ENCODE measurements around the gene TNFSF9.
"Not testable (repeated sequence)": the region's sequence is repeated elsewhere in the genome, so short reads cannot be mapped to it uniquely, and the experiment has no call there.

Gene TNFSF9

DNA sequence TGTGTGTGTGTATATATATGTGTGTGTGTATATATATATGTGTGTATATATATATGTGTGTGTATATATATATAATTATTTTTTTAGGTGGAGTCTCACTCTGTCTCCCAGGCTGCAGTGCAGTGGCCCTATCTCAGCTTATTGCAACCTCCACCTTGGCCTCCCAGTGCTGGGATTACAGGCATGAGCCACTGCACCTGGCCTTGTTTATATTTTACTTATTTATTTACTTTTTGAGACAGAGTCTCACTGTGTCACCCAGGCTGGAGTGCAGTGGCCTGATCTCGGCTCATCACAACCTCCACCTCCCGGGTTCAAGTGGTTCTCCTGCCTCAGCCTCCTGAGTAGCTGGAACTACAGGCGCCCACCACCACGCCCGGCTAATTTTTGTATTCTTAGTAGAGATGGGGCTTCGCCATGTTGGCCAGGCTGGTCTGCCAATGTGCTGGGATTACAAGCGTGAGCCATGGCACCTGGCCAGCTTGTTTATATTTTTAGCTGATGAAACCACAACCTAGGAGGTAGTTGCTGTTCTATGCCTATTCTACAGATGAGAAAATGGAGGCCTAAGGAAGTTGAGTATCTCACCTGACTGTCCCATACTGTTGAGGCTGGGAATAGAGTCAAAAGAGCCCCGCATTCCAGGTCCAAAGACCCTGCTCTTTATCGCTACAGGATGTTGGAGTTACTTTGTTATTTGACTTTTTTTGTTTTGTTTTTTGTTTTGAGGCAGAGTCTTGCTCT is 22.6 kb upstream of the TNFSF9 start:
- DNase-seq: not testable (repeated sequence)

DNA sequence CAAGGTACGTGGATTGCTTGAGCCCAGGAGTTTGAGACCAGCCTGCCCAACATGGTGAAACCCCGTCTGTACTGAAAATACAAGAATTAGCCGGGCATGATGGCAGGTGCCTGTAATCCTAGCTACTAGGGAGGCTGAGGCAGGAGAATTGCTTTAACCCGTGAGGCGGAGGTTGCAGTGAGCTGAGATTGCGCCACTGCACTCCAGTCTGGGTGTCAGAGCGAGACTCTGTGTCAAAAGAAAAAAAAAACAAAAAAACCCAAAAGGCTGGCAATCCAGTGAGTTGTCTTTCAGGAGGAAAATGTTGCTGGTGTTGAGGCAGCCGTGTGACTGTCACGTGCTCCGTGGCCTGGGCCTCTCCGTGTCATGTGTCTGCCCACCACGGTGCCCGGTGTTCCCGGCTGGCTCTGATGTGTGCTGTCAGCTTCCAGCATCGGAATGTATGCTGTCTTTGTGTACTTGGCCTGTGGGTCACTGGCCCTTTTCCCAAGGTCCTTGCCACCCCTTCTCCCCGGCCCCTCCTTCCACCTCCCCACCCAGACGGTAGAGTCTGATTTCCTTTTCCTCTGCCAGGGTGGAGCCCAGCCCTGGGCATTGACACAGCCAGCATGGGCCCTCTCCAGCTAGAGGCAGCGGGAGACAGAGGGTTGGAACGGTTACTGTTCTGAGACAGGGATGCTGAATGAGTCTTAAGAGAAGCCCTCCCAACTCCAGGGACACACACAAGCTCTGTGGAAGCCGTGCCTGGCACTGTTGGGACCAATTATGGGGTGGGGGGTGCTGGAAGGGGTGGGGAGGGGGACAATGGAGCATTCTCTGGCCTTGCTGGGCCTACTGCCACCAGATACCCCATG is 21.5 kb upstream of the TNFSF9 start:
- no peak for DNase-seq

DNA sequence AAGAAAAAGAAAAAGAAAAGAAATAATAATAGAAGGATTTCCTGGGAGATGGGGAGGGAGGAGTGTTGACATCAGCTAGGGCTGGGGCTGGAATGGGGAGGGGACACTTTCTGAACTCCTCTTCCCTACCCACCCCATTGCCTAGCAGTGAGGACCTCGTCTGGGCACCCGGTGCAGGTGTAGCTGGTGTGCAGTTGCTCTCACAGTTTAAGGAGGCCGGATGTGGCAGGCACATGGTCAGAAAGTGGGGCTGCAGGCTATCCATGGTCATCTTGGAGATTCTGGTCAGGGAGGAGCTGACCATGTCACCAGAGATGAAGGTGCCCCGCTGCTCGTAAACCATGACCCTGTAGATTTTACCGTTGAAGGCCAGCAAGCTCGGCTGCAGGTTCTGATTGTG is 20.2 kb upstream of the TNFSF9 start:
- no peak for DNase-seq

DNA sequence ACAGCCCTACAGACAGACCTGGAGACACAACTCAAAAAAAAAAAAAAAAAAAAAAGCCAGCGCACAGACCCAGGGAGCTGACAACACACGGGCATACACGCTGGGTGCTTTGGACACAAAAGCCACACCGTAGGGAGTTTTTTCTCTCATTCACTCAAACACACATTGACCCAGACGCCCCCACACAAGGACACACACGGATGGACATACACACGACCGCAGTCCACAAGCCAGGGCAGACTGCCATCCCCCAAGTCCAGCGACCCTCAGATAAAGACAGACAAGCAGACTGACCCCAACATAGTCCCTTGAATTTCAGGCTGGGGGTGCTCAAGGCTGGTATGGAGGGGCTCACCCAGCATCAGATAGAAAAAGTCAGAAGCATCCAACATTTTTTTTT is 16.7 kb upstream of the TNFSF9 start:
- no peak for DNase-seq

DNA sequence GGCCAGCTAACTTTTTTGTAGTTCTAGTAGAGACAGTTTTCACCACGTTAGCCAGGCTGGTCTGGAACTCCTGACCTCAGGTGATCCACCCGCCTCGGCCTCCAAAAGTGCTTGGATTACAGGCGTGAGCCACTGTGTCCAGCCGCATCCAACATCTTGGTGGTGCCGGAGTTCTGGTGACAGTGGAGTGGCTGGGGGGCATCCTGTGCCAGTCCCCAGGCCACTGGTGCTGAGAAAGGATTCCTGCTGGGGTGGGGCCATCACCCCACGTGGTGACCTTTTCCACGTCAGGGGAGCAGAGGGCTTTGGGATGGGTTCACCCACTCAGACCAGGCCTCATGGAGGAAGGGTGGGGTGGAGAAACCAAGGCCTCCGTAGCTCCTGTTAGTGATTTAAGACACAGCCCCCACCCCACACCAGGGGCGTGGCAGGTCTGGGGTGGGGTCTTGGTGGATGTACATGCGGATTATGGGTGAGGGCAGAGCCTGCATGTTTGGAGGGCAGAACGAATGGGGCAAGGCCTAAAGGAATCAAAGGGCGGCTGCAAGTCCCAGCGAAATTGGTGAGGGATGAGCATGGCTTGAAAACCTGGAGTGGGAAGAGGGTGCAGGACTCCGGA is 15.8 kb upstream of the TNFSF9 start:
- no peak for DNase-seq

DNA sequence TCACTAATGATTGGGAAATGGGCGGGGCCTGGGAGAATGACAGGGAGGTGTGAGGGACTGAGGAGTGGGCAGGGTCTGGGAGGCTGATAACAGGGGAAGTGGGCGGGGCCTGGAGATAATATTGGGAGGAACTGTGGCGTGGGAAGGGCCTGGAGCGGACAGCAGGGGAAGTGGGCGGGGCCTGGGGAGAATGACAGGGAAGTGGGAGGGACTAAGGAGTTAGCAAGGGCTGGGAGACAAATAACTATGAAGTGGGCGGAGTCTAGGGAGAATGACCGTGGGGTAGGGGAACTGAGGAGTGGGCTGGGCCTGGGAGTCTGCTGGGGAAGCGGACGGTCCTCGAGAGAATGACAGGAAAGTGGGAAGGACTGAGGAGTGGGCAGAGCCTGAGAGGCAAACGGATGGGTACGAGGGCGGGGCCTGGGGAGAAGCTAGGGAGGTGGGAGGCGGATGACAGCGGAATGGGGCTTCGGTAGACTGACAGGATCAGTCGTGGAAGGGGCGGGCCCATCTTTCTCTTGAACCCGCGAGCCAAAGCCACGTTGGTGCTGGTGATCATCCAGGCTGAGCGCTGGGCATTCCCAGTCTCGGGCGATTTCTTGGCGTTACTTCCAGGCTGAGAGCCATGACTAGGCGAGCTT is 14.7 kb upstream of the TNFSF9 start:
- no peak for DNase-seq

DNA sequence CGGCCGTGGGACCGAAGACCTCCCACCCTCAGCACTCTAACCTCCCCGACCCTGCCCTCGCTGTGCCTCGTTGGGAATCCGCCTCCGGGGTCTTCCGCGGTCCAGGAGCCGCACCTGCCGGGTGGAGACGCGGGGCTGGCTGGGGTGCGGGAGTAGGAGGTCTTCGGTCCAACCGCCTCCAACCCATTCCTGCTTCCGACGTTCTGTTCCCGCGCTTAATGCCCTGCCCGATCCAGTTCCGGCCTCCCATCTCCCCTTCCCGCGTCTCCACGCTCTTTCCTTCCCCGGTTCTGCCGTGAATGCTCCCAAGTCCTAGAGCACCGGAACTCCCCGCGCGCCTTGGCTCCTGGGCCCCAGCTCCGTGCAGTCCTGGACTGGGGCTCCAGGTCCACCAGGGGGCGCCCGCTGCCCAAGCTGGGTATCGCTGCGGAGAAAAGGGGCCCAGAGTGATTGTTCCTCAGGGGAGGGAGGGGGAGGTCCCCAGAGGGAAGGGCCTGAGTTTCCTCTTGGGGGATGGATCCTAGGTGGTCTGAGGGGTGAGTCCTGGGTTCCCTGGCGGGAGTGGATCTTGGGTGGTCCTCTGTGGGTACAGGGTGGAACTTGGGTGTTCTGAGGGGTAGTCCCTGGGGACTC is 14.1 kb upstream of the TNFSF9 start:
- peak; percentile 56 for DNase-seq

DNA sequence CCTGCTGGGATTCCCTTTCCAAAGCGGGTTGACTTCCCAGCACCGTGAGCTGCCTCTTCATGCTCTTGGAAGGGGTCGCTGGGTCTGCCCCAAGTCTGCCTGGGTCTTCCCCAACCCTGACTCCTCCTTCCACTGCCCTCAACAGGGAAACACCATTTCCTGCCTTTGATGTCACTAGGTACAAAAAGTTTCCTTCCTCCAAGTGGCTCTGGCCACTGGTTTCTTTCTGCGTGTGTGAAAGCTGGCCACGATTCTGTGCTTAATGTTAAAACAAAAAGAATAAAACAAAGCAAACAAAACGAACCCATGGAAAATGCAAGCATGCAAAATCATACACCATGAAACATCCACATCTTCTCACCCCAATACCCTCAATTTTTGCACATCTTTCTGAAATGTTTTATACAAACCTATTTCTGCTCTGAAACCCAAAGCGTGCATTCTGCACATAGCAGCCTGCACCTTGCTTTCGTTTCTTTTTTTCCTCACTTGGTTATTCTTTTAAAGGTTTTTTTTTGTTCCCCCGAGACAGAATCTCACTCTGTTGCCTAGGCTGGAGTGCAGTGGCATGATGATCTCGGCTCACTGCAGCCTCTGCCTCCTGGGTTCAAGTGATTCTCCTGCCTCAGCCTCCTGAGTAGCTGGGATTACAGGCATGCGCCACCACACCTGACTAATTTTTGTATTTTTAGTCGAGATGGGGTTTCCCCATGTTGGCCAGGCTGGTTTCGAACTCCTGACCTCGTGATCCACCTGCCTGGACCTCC is 12.5 kb upstream of the TNFSF9 start:
- DNase-seq: no peak

DNA sequence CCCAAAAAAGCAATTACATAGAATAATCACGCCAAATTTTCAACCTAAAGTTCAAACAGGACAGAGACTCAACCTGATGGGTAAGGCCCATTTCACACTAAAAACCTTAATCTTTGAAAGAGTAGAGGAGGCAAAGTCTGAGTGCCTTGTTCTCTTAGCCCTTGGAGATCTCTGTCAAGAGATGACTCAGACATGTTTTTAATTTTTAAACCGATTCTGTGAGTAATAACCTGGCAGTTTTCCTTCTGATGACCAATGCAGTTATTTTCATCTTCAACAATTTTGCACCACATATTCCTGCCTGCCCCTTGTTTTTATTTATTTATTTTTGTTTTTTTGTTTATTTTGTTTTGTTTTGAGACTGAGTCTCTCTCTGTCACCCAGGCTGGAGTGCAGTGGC is 11.5 kb upstream of the TNFSF9 start:
- DNase-seq: no peak

DNA sequence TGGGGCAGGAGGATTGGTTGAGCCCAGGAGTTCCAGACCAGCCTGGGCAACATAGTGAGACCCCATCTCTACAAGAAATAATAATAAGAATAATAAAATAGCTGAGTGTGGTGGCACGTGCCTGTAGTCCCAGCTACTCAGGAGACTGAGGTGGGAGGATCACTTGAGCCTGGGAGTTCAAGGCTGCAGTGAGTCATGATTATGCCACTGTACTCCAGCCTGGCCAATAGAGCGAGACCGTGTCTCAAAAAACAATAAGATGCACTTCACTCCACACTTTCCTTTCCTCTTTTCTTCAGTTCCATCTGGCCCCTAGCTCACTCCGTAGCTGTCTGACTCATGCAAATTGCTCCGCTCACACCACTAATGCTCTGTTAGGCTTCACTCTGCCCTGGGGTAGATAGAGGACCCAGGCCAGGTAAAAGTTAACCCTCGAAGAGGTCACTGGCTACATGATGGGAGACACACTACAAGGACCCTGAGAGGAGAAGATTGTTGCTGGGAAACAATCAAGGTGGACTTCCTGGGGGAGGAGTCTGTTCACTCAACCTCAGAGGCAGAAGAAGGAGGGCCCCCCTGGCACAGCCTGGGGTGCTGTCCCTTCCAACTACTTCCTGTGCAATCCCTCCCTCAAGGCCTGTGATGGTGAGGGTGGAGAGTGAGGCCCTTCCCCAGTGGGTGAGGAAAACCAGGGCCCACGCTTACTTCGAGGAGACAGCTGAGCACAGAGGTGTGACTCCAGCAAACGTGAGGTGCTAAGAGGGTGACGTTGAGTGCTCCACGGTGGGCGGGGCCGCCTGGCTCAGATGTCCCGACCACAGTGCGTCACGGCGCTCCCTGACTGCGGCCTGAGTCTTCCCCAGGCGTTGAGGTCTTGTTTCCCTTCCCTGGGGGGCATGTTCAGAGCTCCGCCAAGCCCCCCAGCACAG is 8.8 kb upstream of the TNFSF9 start:
- DNase-seq: no peak

DNA sequence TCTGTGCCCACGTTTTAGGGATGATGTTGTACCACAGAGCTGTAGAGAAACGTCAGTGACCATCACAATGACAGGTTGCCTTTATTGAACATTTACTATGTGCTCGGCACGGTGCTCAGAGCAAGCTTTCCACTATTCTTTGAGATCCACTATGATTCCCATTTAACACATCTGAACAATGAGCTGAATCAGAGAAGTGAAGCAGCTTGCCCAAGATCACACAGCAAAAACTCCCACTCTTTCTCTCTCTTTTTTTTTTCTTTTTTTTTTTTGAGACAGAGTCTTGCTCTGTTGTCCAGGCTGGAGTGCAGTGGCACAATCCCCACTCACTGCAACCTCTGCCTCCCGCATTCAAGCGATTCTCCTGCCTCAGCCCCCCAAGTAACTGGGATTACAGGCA is 8.1 kb upstream of the TNFSF9 start:
- DNase-seq: no peak

DNA sequence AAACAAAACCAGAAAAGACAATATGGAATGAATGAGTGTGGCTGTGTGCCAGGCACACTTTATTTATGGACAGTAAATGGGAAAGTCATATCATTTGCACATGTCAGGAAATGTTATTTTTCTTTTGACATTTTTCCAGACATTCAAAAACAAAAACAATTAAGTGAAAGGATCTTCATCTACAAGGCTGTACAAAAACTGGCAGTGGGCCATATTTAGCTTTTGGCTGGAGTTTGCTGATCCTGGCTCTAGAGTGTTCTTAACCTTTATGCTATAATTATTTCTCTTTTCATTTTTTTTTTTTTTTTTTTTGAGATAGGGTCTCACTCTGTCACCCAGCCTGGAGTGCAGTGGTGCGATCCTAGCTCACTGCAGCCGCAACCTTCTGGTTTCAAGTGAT is 6.5 kb upstream of the TNFSF9 start:
- no peak for DNase-seq

DNA sequence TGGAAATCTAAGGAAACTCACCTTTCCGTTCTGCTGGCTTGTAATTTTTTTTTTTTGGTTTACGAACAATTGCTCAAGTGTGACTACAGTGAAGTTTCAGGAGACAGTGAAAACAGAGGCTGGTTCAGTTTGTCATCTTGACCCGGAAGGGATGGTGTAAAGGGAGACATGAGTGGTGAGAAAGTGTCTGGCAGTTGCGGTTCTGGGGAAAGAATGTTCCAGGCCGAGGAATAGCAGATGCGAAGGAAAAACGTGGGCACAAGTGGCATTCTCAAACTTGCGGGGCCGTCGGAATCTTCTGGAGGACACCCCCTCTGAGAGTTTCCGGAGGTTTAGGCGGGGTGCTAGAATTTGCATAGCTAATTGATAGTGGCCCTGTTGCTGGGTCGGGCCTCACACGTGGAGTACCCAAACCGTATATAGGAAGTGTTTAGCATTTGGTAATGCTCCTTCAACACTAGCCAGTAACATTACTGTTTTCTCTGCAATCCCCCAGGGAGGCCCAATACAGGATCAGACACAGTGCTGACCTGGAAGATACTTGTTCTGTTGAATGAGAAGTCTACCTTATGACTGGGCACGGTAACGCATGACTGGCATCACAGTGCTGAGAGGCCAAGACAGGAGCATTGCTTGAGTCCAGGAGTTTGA is 2.8 kb upstream of the TNFSF9 start:
- DNase-seq: no peak

DNA sequence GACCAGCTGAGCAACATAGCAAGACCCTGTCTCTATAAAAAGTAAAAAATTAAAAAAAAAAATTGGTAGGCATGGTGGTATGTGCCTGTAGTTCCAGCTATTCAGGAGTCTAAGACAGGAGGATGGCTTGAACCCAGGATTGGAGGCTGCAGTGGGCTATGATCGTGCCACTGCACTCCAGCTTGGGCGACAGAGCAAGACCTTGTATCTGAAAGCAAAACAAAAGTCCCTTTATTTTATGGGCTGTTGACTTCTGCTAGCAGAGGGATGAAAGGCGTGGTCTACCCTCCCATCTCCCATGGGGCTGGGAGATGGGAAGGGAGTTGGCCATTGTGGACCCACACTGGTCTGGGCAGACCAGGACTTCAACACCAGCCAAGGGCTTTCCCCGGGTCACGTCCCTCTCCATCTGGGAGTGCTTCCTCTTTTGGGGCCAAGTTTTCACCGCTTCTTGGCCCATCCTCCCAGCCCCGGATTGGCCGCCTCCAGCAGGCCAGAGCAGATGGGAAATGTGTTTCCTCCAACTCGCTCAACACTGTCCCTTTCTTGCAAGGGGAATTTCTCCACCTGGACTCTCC is 2.2 kb upstream of the TNFSF9 start:
- DNase-seq: no peak

DNA sequence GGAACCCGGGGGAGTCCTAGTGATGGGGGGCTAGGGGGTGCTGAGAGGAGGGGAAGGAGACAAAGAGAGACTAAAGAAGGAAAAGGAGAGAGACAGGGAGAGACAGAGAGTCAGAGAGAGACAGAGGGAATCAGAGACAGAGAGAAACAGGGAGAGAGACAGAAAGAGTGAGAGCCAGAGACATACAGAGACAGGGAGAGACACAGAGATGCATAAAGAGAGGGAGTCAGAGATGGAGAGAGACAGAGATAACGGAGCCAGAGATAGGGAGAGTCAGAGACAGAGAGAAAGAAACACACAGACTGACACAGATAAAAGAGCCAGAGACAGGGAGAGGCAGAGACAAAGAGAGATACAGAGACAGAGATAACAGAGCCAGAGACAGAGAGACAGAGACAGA is 1.5 kb upstream of the TNFSF9 start:
- no peak for DNase-seq

DNA sequence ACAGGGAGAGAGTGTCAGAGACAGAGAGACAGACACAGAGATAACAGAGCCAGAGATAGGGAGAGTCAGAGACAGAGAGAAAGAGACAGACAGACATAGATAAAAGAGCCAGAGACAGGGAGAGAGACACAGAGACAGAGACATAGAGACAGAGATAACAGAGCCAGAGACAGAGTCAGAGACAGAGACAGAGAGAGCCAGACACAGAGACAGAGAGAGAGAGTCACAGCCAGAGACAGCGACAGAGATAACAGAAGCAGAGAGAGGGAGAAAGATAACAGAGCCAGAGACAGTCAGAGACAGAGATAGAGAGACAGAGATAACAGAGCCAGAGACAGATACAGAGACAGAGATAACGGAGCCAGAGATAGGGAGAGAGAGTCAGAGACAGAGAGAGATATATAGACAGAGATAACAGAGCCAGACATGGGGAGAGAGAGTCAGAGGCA is 865 bp upstream of the TNFSF9 start:
- no peak for DNase-seq

DNA sequence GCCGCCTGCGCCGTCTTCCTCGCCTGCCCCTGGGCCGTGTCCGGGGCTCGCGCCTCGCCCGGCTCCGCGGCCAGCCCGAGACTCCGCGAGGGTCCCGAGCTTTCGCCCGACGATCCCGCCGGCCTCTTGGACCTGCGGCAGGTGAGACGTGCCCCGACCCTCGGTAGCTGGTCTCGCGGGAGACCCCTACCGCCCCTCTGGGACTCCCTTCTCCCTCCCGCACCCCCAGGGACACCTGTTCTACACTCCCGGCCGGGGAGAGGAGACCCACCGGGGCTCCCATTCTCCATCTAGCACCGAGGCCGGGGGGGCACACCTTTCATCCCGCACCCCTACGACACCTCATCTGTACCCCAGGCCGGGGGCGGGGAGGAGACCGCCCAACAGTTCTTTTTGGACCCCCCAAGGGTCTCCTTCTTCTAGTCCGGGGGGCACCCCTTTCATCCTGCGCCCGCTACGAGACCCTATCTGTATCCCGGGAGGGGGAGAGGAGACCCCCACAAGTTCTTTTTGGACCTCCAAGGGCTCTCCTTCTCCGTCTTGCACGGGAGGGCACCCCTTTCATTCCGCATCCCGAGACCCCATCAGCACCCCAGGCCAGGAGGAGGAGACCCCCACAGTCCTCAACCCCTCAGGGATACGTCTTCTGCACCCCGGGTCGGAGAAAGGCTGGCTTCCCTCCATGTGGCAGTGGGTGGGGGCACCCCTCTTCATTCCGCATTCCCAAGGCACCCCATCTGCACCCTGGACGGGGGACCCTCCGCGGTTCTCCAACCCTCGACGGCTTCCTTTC is 533 bp downstream of the TNFSF9 start:
- DNase-seq: no peak

DNA sequence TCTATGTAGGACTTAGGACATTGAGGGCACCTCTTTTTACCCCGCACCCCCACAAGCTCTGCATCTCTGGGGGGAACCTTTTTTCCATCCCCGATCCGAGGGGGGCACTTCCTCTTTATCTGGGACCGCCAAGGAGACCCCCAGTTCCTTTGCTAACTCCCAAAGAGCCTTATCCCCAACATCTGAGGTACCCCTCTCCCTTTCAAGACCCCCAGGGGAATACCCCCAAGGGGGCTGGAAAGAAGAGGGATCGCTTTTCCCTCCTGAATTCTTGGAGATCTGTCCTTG is 1.1 kb downstream of the TNFSF9 start:
- DNase-seq: no peak

DNA sequence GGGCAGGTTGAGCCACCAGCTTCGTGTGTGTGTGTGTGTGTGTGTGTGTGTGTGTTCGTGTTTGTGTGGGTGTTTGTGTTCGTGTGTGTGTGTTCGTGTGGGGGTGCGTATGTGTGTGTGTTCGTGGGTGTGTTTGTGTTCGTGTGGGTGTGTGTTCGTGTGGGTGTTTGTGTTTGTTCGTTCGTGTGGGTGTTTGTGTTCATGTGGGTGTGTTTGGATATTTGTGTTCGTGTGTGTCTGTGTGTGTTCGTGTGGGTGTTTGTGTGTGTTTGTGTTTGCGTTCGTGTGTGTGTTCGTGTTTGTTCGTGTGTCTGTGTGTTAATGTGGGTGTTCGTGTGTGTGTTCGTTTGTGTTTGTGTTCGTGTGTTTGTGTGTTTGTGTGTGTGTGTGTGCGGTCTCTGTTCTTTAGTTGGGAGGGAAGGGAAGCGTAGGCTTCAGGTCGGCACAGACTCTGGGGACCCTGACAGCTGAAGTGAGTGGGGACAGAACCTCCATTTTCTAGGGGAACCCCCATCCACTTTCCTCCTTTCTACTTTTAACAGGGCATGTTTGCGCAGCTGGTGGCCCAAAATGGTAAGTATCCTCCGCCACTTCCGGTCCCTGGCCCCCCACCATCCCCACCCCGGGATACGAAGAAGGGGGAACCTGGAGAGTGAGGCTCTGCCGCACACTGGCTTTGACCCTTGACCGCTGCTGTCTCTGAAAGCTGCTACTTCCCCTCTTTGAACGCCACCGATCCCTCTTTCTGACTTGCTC is 1.6 kb downstream of the TNFSF9 start:
- DNase-seq: no peak
